ENCODE measurements around the gene ZFPL1. TPM values are rescaled to one million over a fixed set of nuclear protein-coding genes. Genes with fewer than 3 reads are reported as not detected.

The ZFPL1 gene
- total and polyA plus RNA-seq, 10 of the 15 experiments (the other 5 are each of a cell fraction or from before 2014, with no cell fraction given) = 2.2 to 37.8 (median 27.0) TPM

DNA sequence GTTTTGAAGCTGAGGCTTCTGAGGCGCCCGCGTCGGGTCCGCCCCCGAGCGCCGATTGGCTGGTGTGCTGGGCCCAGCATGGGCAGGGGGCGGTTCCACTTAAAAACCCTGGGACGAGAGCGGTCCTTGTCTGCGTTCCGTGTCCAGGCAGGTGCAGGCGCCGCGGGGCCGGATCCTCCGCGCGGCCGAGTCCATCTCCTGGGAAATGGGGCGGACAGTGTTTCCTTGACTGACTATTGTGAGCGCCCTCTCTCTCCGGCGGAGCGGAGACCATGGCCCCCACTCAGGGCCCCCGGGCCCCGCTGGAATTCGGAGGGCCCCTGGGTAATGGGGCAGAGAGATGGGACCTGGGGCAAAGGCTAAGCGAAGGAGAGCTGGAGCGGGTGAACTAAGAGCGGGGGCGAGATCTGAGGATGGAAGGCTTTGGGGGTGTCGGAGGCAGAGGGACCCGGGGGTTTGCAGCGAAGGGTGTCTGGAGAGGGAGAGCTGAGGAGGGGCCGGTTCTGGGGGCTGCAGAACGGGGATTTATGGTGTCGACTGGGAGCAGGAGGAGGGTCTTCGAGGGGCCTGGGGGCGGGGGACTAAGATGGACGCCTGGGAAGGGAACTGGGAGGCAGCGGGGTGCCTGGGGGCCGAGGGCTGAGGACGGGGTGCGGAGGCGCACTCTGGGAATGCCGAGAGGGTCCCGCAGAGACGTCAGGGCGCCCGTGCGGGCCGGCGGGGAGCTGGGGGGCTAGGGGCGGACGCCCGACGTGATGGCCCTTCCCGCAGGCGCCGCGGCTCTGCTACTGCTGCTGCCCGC lies 27.9 kb downstream of the ZFPL1 start, which contains the start of gene TM7SF2 (continued):
- TF ChIP-seq, protein P1, sequence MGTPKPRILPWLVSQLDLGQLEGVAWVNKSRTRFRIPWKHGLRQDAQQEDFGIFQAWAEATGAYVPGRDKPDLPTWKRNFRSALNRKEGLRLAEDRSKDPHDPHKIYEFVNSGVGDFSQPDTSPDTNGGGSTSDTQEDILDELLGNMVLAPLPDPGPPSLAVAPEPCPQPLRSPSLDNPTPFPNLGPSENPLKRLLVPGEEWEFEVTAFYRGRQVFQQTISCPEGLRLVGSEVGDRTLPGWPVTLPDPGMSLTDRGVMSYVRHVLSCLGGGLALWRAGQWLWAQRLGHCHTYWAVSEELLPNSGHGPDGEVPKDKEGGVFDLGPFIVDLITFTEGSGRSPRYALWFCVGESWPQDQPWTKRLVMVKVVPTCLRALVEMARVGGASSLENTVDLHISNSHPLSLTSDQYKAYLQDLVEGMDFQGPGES (IDR thresholded peaks at IDR 0.05) = peak; percentile 41; the same call in 1 of the 2 replicates
- no peak for TF ChIP-seq PAX8 (IDR thresholded peaks at IDR 0.05)
- TF ChIP-seq ELK1 (IDR thresholded peaks at IDR 0.05; ENCODE audit: low read depth, low read length) = no peak
- no peak for TF ChIP-seq RCOR1 (conservative IDR thresholded peaks at IDR 0.05; ENCODE audit: low read depth, low read length)
- TF ChIP-seq NFIC (IDR thresholded peaks at IDR 0.05; ENCODE audit: low read depth, low read length) = no peak
- TF ChIP-seq POLR2AphosphoS5 (IDR thresholded peaks at IDR 0.05; ENCODE audit: low read length) = peak; percentile 88
- TF ChIP-seq SMAD5 (IDR thresholded peaks at IDR 0.05; ENCODE audit: low read depth) = peak; percentile 46; the same call in 1 of the 2 replicates
- TF ChIP-seq SRF (IDR thresholded peaks at IDR 0.05; ENCODE audit: low read depth in 2 of 2, low read length in 2 of 2) = no peak
- 0 out of 2 replicates have a peak, but pooled peaks have one; percentile 2 for TF ChIP-seq CHD2 (IDR thresholded peaks at IDR 0.05; ENCODE audit: borderline replicate concordance, low read depth, low read length)
- TF ChIP-seq GABPA (IDR thresholded peaks at IDR 0.05; ENCODE audit: low read depth) = no peak
- no peak for TF ChIP-seq RAD21 (IDR thresholded peaks at IDR 0.05; ENCODE audit: insufficient read depth, low read depth, low read length)
- no peak for TF ChIP-seq USF1 (IDR thresholded peaks at IDR 0.05; ENCODE audit: borderline replicate concordance, extremely low read length, insufficient read depth, low read depth, low read length)
- peak; percentile 74 for TF ChIP-seq HDAC6 (IDR thresholded peaks at IDR 0.05; ENCODE audit: unreplicated experiment)
- no peak for TF ChIP-seq MEF2A (IDR thresholded peaks at IDR 0.05; ENCODE audit: insufficient read depth, low read depth, low read length)
- no peak for TF ChIP-seq ZBTB4 (CRISPR knock-in tag; IDR thresholded peaks at IDR 0.05)
- TF ChIP-seq BCLAF1 (IDR thresholded peaks at IDR 0.05) = no peak
- TF ChIP-seq ZZZ3 (IDR thresholded peaks at IDR 0.05; ENCODE audit: control insufficient read depth, insufficient read length, low read depth) = no peak
- TF ChIP-seq RUNX3 (IDR thresholded peaks at IDR 0.05; ENCODE audit: low read length) = no peak

Data from GM12878 (cell line).